Left lung (tissue), 10 donors: ENCODE measurements around the gene MCTP2. TPM values are rescaled to one million over a fixed set of nuclear protein-coding genes. Genes with fewer than 3 reads are reported as not detected.

Experiments
- ATAC-seq: fragments of 200-7000 bp; cut with Tn5 transposase; one replicate; pipeline ENCODE4 v1.9.1; 2020; ENCODE audit warnings: moderate library complexity
- DNase-seq, 4 donors: peaks; one replicate each; pipeline ENCODE4 v3.0.0-alpha.2; 2013 to 2020
- H3K27ac ChIP-seq, 2 donors: fragments of 200-600 bp; sonication (generic) in 1 of 2; one replicate each; pipeline versions ENCODE4 v1.5.0 to v1.8.0; 2020 to 2021
- H3K27me3 ChIP-seq, 2 donors: fragments of 200-600 bp; sonication (generic) in 1 of 2; one replicate each; pipeline versions ENCODE4 v1.5.0 to v1.8.0; 2020 to 2021
- H3K36me3 ChIP-seq, 2 donors: fragments of 200-600 bp; sonication (generic) in 1 of 2; one replicate each; pipeline versions ENCODE4 v1.5.0 to v1.8.0; 2020 to 2021
- H3K4me1 ChIP-seq, 2 donors: fragments of 200-600 bp; one replicate each; pipeline ENCODE4 v1.8.0; 2021
- H3K4me3 ChIP-seq, 2 donors: fragments of 200-600 bp; sonication (generic) in 1 of 2; one replicate each; pipeline versions ENCODE4 v1.5.0 to v1.8.0; 2020 to 2021; ENCODE audit warnings: mild to moderate bottlenecking in 1 of 2
- H3K9me3 ChIP-seq, 2 donors: fragments of 200-600 bp; sonication (generic) in 1 of 2; one replicate each; pipeline versions ENCODE4 v1.5.0 to v1.8.0; 2020 to 2021
- intact Hi-C, 2 donors: fragments of 100-400 bp; cut with DNase I; formaldehyde crosslinking; loops; one replicate each; pipeline versions ENCODE4 v1.11.2 to v1.14.2; 2022
- polyA plus RNA-seq, 6 donors: library from polyadenylated mRNA; unstranded; fragments of 120-200 nt; gene quantifications; one replicate each; pipeline ENCODE4 v1.2.1, GENCODE V29; 2013; ENCODE audit not compliant: insufficient read length in 6 of 6
- total RNA-seq, 2 donors: library from RNA; stranded (reverse); fragmentation: NEBNext Ultra II Directional; extraction: Animal tissue kit (Norgen Biotek cat#: 25700); gene quantifications; one replicate each; pipeline ENCODE4 v1.2.1, GENCODE V29; 2021
- TF ChIP-seq, protein P1 (sequence below), 2 donors: fragments of 200-600 bp; sonication (generic) in 1 of 2; IDR thresholded peaks; one replicate each; pipeline versions ENCODE4 v1.5.0 to v1.8.0; 2021; ENCODE audit warnings: antibody characterized with exemption in 2 of 2
- donor health status: DM: no; HTN: yes; CAD: no.
- donor health status: DM: no; HTN: no; CAD: no.

Gene MCTP2
- total and polyA plus RNA-seq, 8 donors = 25.9 to 38.8 (median 35.0) TPM

DNA sequence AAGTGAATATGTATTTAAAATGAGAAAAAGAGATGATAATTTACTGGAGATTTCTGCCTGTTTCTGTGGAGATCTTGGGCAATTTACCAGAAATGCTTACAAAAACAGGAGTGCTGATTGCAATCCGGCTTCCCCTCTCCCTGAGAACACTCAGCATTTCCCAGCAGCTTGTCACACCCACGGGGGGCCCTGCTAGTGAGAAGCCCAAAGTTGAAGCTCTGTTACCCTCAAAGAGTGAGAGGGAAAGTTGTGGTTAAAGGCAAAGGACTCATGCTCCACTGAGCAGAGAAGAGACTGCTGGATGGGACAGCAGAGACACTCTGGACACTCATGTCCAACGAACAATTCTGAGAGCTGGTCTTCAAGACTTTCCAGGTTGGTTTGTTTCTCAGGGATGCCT lies 2.9 kb downstream of the MCTP2 start:
- DNase-seq (peak in 2 of 4 donors; percentile 45 to 74), ATAC-seq (no peak)
- Histone ChIP-seq H3K36me3 (no peaks in the 10 kb centered on the region), H3K27ac (peak overlapping the region; percentile 88 to 95), H3K9me3 (no peaks in the 10 kb centered on the region), H3K4me3 (peak overlapping the region in 1 of 2 donors; percentile 68), H3K4me1 (peaks cover 5 to 85% of the 10 kb centered on the region in 2 donors), H3K27me3 (peaks cover 0 to 22% of the 10 kb centered on the region in 2 donors)
- TF ChIP-seq, protein P1, sequence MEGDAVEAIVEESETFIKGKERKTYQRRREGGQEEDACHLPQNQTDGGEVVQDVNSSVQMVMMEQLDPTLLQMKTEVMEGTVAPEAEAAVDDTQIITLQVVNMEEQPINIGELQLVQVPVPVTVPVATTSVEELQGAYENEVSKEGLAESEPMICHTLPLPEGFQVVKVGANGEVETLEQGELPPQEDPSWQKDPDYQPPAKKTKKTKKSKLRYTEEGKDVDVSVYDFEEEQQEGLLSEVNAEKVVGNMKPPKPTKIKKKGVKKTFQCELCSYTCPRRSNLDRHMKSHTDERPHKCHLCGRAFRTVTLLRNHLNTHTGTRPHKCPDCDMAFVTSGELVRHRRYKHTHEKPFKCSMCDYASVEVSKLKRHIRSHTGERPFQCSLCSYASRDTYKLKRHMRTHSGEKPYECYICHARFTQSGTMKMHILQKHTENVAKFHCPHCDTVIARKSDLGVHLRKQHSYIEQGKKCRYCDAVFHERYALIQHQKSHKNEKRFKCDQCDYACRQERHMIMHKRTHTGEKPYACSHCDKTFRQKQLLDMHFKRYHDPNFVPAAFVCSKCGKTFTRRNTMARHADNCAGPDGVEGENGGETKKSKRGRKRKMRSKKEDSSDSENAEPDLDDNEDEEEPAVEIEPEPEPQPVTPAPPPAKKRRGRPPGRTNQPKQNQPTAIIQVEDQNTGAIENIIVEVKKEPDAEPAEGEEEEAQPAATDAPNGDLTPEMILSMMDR (IDR thresholded peaks at IDR 0.05) = no peak
- intact Hi-C loops = no loop called here

DNA sequence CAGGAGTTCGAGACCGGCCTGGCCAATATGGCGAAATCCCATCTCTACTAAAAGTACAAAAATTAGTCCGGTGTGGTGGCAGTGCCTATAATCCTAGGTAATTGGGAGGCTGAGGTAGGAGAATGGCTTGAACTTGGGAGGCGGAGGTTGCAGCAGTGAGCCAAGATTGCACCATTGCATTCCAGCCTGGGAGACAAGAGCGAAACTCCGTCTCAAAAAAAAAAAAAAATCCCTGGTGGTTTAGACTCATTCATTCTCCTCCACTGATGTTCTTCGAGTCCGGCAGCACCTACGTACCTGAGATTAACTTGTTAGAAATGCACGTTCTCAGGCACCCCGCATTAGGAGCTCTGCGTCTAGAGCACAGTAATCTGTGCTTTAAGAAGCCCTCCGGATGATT lies 3.7 kb downstream of the MCTP2 start:
- Histone ChIP-seq H3K27me3 (peaks cover 0 to 20% of the 10 kb centered on the region in 2 donors), H3K4me1 (peaks cover 8 to 84% of the 10 kb centered on the region in 2 donors), H3K4me3 (peak overlapping the region in 1 of 2 donors; percentile 68), H3K9me3 (no peaks in the 10 kb centered on the region), H3K27ac (peak overlapping the region in 1 of 2 donors; percentile 95), H3K36me3 (no peaks in the 10 kb centered on the region)
- ATAC-seq (no peak), DNase-seq (no peak)
- intact Hi-C loops = no loop called here
- TF ChIP-seq, protein P1 (IDR thresholded peaks at IDR 0.05) = no peak

DNA sequence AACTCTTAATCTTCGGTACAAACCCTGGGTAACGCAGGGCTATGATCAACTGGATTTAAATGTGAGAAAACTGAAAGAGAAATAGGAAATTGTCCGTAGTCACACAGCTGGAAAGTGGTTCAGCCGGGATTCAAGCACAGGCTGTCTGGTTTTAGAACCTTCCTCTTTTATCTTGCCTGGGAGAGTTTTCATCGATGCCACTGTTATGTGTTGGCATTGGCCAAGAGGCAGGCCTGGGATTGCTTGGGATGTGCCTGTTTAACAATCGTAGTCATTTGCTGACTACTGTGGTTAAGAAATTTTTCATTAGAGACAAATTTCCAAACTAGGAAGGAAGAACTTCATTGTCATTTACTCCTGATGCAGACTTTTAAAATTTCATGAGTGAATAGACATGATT lies 4.3 kb downstream of the MCTP2 start:
- H3K9me3 ChIP-seq = no peaks in the 10 kb centered on the region
- TF ChIP-seq, protein P1 (IDR thresholded peaks at IDR 0.05) = no peak
- peak overlapping the region in 1 of 2 donors; percentile 95 for H3K27ac ChIP-seq
- no peak for DNase-seq
- peaks cover 8 to 81% of the 10 kb centered on the region in 2 donors for H3K4me1 ChIP-seq
- no peak for ATAC-seq
- intact Hi-C loops = no loop called here
- H3K27me3 ChIP-seq = peaks cover 0 to 15% of the 10 kb centered on the region in 2 donors
- peak overlapping the region in 1 of 2 donors; percentile 68 for H3K4me3 ChIP-seq
- no peaks in the 10 kb centered on the region for H3K36me3 ChIP-seq

DNA sequence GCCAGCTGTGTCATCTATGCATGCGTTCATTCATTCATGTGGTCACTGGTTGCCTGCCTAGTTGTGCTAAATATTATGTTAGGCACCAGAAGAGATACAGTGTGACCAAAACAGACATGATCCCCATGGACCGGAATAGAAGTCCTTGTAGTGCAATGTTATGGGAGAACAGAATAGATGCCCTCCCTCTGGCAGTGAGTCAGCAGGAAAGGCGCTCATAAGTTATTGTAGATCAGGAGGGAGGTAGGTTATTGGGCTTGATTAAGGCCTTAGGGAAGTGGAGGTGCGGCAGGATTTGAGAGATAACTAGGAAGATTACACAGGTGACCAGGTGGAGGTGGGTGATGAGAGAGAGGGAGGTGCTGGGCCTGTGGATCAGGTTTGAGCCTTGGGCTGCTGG lies 5.2 kb downstream of the MCTP2 start:
- DNase-seq (no peak), ATAC-seq (no peak)
- TF ChIP-seq, protein P1 (IDR thresholded peaks at IDR 0.05) = no peak
- no peaks in the 10 kb centered on the region for H3K9me3 ChIP-seq
- peaks cover 8 to 86% of the 10 kb centered on the region in 2 donors for H3K4me1 ChIP-seq
- no peaks in the 10 kb centered on the region for H3K36me3 ChIP-seq
- peaks cover 0 to 6% of the 10 kb centered on the region in 2 donors for H3K27me3 ChIP-seq
- no peak overlapping the region for H3K27ac ChIP-seq
- intact Hi-C loops = no loop called here
- H3K4me3 ChIP-seq = no peak overlapping the region

DNA sequence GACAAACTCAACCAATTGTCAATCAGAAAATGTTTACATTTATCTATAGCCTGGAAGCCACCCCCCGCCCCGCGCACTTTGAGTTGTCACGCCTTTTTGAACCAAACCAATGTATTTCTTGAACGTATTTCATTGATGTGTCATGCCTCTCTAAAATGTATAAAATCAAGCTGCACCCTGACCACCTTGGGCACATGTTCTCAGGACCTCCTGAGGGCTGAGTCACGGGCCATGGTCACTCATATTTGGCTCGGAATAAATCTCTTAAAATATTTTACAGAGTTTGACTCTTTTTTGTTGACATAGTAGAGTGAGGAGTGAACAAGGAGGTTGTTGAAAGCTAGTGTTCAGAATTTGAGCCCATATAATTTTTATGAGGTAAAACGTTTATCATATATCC lies 6.5 kb downstream of the MCTP2 start:
- no peak overlapping the region for H3K27ac ChIP-seq
- no peak overlapping the region for H3K4me3 ChIP-seq
- H3K27me3 ChIP-seq = no peaks in the 10 kb centered on the region
- peak; percentile 24 for ATAC-seq
- H3K36me3 ChIP-seq = no peaks in the 10 kb centered on the region
- intact Hi-C loops = no loop called here
- no peak for DNase-seq
- no peaks in the 10 kb centered on the region for H3K9me3 ChIP-seq
- TF ChIP-seq, protein P1 (IDR thresholded peaks at IDR 0.05) = no peak
- peaks cover 8 to 84% of the 10 kb centered on the region in 2 donors for H3K4me1 ChIP-seq
